Activated naive CD8-positive, alpha-beta T cell treated with anti-CD3 and anti-CD28 coated beads, Interleukin-2, amount 10 ng/mL, durations not matched to agents 7 days and 5 days (primary cell): ENCODE results near the gene SPECC1L. TPM values are rescaled to one million over a fixed set of nuclear protein-coding genes. Genes with fewer than 3 reads are reported as not detected.
A peak's percentile ranks its signal among the peaks of the same experiment; 100 is the strongest.

Experiments
- ATAC-seq: fragments of 150-1000 bp; cut with Tn5 transposase; one replicate; pipeline ENCODE4 v1.10.0; 2021; ENCODE audit warnings: low read depth, moderate library complexity
- POLR2A ChIA-PET: fragments of 350-600 bp; sonication (Branson Sonifier 250); formaldehyde crosslinking; loops from one replicate; lab custom pipeline; 2021; ENCODE audit warnings: antibody characterized with exemption; lab: Charles Lee
- DNase-seq: peaks from one replicate; pipeline ENCODE4 v3.0.0; 2021
- H3K27ac Mint-ChIP-seq: one replicate; pipeline ENCODE4 v1.8.0; 2022; ENCODE audit warnings: mild to moderate bottlenecking, mixed read lengths
- H3K27me3 Mint-ChIP-seq: one replicate; pipeline ENCODE4 v1.8.0; 2022; ENCODE audit warnings: mild to moderate bottlenecking, moderate library complexity, mixed read lengths
- H3K36me3 Mint-ChIP-seq: one replicate; pipeline ENCODE4 v1.8.0; 2021; ENCODE audit warnings: mild to moderate bottlenecking, mixed read lengths
- H3K4me1 Mint-ChIP-seq: one replicate; pipeline ENCODE4 v1.8.0; 2021; ENCODE audit warnings: mixed read lengths
- H3K4me3 Mint-ChIP-seq: one replicate; pipeline ENCODE4 v1.8.0; 2022; ENCODE audit warnings: mild to moderate bottlenecking, moderate library complexity, mixed read lengths
- H3K9me3 Mint-ChIP-seq: one replicate; pipeline ENCODE4 v1.8.0; 2021; ENCODE audit warnings: mixed read lengths
- total RNA-seq, 2 experiments: library from RNA; stranded (reverse); gene quantifications; one replicate each; pipeline ENCODE4 v1.2.3, GENCODE V29; 2021

Gene SPECC1L
- total RNA-seq, 2 experiments from 2014 or later = 55.4 to 59.4 TPM

- DNase-seq = no peak
- Mint-ChIP-seq H3K4me3 (no peak overlapping the region), H3K27ac (peak overlapping the region; percentile 1), H3K27me3 (no peaks in the 10 kb centered on the region), H3K4me1 (peaks cover 20% of the 10 kb centered on the region), H3K36me3 (peaks cover 25% of the 10 kb centered on the region), H3K9me3 (no peaks in the 10 kb centered on the region)
- no peak for ATAC-seq
- POLR2A ChIA-PET = no interaction called here
Measured at GRCh38 chr22:24324137-24324536, 53.5 kb downstream of the SPECC1L start.

GRCh38 chr22:24325105-24325757 lies 54.6 kb downstream of the SPECC1L start:
- Mint-ChIP-seq H3K9me3 (no peaks in the 10 kb centered on the region), H3K4me3 (peak overlapping the region; percentile 63), H3K27ac (peak overlapping the region; percentile 70), H3K36me3 (peaks cover 28% of the 10 kb centered on the region), H3K27me3 (no peaks in the 10 kb centered on the region), H3K4me1 (peaks cover 29% of the 10 kb centered on the region)
- no peak for DNase-seq
- peak; percentile 79 for ATAC-seq
- POLR2A ChIA-PET = no interaction called here

GRCh38 chr22:24326266-24326665 lies 55.6 kb downstream of the SPECC1L start:
- POLR2A ChIA-PET = no interaction called here
- Mint-ChIP-seq H3K9me3 (no peaks in the 10 kb centered on the region), H3K4me1 (peaks cover 29% of the 10 kb centered on the region), H3K36me3 (peaks cover 31% of the 10 kb centered on the region), H3K27me3 (no peaks in the 10 kb centered on the region), H3K4me3 (no peak overlapping the region), H3K27ac (no peak overlapping the region)
- ATAC-seq (no peak), DNase-seq (no peak)

GRCh38 chr22:24327832-24328231 lies 57.2 kb downstream of the SPECC1L start:
- H3K27me3 Mint-ChIP-seq = no peaks in the 10 kb centered on the region
- H3K9me3 Mint-ChIP-seq = no peaks in the 10 kb centered on the region
- ATAC-seq = no peak
- POLR2A ChIA-PET = no interaction called here
- no peak overlapping the region for H3K27ac Mint-ChIP-seq
- no peak for DNase-seq
- H3K4me3 Mint-ChIP-seq = no peak overlapping the region
- H3K4me1 Mint-ChIP-seq = peaks cover 29% of the 10 kb centered on the region
- peaks cover 28% of the 10 kb centered on the region for H3K36me3 Mint-ChIP-seq

GRCh38 chr22:24329453-24329852 lies 58.8 kb downstream of the SPECC1L start:
- DNase-seq (no peak), ATAC-seq (peak; percentile 46)
- no peaks in the 10 kb centered on the region for H3K9me3 Mint-ChIP-seq
- H3K36me3 Mint-ChIP-seq = peaks cover 22% of the 10 kb centered on the region
- POLR2A ChIA-PET = no interaction called here
- peak overlapping the region; percentile 60 for H3K4me3 Mint-ChIP-seq
- H3K27me3 Mint-ChIP-seq = no peaks in the 10 kb centered on the region
- peaks cover 27% of the 10 kb centered on the region for H3K4me1 Mint-ChIP-seq
- peak overlapping the region; percentile 70 for H3K27ac Mint-ChIP-seq

GRCh38 chr22:24330636-24331035 lies 60.0 kb downstream of the SPECC1L start:
- H3K27ac Mint-ChIP-seq = no peak overlapping the region
- no peaks in the 10 kb centered on the region for H3K9me3 Mint-ChIP-seq
- POLR2A ChIA-PET = no interaction called here
- no peaks in the 10 kb centered on the region for H3K27me3 Mint-ChIP-seq
- DNase-seq (no peak), ATAC-seq (no peak)
- peaks cover 32% of the 10 kb centered on the region for H3K4me1 Mint-ChIP-seq
- H3K36me3 Mint-ChIP-seq = peaks cover 29% of the 10 kb centered on the region
- no peak overlapping the region for H3K4me3 Mint-ChIP-seq

GRCh38 chr22:24331468-24332440 lies 61.1 kb downstream of the SPECC1L start:
- Mint-ChIP-seq H3K9me3 (no peaks in the 10 kb centered on the region), H3K27me3 (no peaks in the 10 kb centered on the region), H3K4me3 (no peak overlapping the region), H3K4me1 (peaks cover 27% of the 10 kb centered on the region), H3K36me3 (peaks cover 26% of the 10 kb centered on the region), H3K27ac (no peak overlapping the region)
- ATAC-seq (no peak), DNase-seq (no peak)
- POLR2A ChIA-PET = no interaction called here

GRCh38 chr22:24333301-24333700 lies 62.7 kb downstream of the SPECC1L start:
- no peak overlapping the region for H3K27ac Mint-ChIP-seq
- no peak for DNase-seq
- no peaks in the 10 kb centered on the region for H3K27me3 Mint-ChIP-seq
- H3K4me3 Mint-ChIP-seq = no peak overlapping the region
- H3K9me3 Mint-ChIP-seq = no peaks in the 10 kb centered on the region
- peaks cover 26% of the 10 kb centered on the region for H3K36me3 Mint-ChIP-seq
- ATAC-seq = no peak
- peaks cover 23% of the 10 kb centered on the region for H3K4me1 Mint-ChIP-seq
- POLR2A ChIA-PET = no interaction called here

GRCh38 chr22:24335496-24335895 lies 64.9 kb downstream of the SPECC1L start:
- H3K9me3 Mint-ChIP-seq = no peaks in the 10 kb centered on the region
- peak overlapping the region; percentile 75 for H3K27ac Mint-ChIP-seq

GRCh38 chr22:24337894-24338645 lies 67.4 kb downstream of the SPECC1L start:
- Mint-ChIP-seq H3K4me3 (no peak overlapping the region), H3K36me3 (peaks cover 19% of the 10 kb centered on the region), H3K4me1 (peaks cover 13% of the 10 kb centered on the region), H3K27ac (no peak overlapping the region), H3K27me3 (no peaks in the 10 kb centered on the region), H3K9me3 (no peaks in the 10 kb centered on the region)
- POLR2A ChIA-PET = no interaction called here
- DNase-seq (no peak), ATAC-seq (no peak)

More at GRCh38 chr22:24335496-24335895, 64.9 kb downstream of the SPECC1L start:
- DNase-seq = no peak
- Mint-ChIP-seq H3K4me3 (peak overlapping the region; percentile 43), H3K36me3 (peaks cover 18% of the 10 kb centered on the region), H3K4me1 (peaks cover 13% of the 10 kb centered on the region), H3K27me3 (no peaks in the 10 kb centered on the region)
- POLR2A ChIA-PET = no interaction called here
- no peak for ATAC-seq

- POLR2A ChIA-PET = no interaction called here
- no peak overlapping the region for H3K4me3 Mint-ChIP-seq
- no peak overlapping the region for H3K27ac Mint-ChIP-seq
- peaks cover 13% of the 10 kb centered on the region for H3K4me1 Mint-ChIP-seq
- no peak for DNase-seq
- no peak for ATAC-seq
- no peaks in the 10 kb centered on the region for H3K9me3 Mint-ChIP-seq
- peaks cover 19% of the 10 kb centered on the region for H3K36me3 Mint-ChIP-seq
- H3K27me3 Mint-ChIP-seq = no peaks in the 10 kb centered on the region
Measured at GRCh38 chr22:24338726-24339451, 68.3 kb downstream of the SPECC1L start.

GRCh38 chr22:24339452-24339747 lies 68.8 kb downstream of the SPECC1L start:
- Mint-ChIP-seq H3K9me3 (no peaks in the 10 kb centered on the region), H3K27me3 (no peaks in the 10 kb centered on the region), H3K4me3 (no peak overlapping the region), H3K27ac (no peak overlapping the region), H3K4me1 (peaks cover 13% of the 10 kb centered on the region), H3K36me3 (peaks cover 19% of the 10 kb centered on the region)
- ATAC-seq = no peak
- POLR2A ChIA-PET = interaction anchor here (0.6 kb wide), 1 partner anchor 54 kb away, joined by 3 read pairs; no protein-coding TSS in a partner anchor
- DNase-seq = no peak

- Mint-ChIP-seq H3K27me3 (no peaks in the 10 kb centered on the region), H3K4me1 (peaks cover 4% of the 10 kb centered on the region), H3K27ac (no peak overlapping the region), H3K36me3 (peaks cover 15% of the 10 kb centered on the region), H3K4me3 (no peak overlapping the region), H3K9me3 (no peaks in the 10 kb centered on the region)
- POLR2A ChIA-PET = no interaction called here
- ATAC-seq (no peak), DNase-seq (no peak)
Measured at GRCh38 chr22:24341627-24342026, 71.0 kb downstream of the SPECC1L start.
